Brain microvascular endothelial cell (primary cell): ENCODE data around the gene NFE2.

Source experiments
- DNase-seq: peaks from one replicate; pipeline ENCODE4 v3.0.0-alpha.2; 2020
- H3K27ac ChIP-seq: fragments of 250-450 bp; sonication (Bioruptor Pico); 2 replicates; pipeline ENCODE4 v1.5.1; 2020; ENCODE audit warnings: mild to moderate bottlenecking, moderate library complexity
- H3K27me3 ChIP-seq: fragments of 250-450 bp; sonication (Bioruptor Pico); replicated peaks from 2 replicates; pipeline ENCODE4 v1.5.1; 2020; ENCODE audit warnings: mild to moderate bottlenecking
- H3K36me3 ChIP-seq: fragments of 250-450 bp; sonication (Bioruptor Pico); replicated peaks from 2 replicates; pipeline ENCODE4 v1.5.1; 2020; ENCODE audit warnings: mild to moderate bottlenecking
- H3K4me3 ChIP-seq: 2 replicates; pipeline ENCODE4 v1.5.1; 2011; ENCODE audit warnings: low read depth, mild to moderate bottlenecking, control low read depth, low read length, moderate library complexity
- in situ Hi-C: cut with HindIII; loops from 2 replicates; pipeline ENCODE4 v1.10.0; 2017; ENCODE audit warnings: low sequenced_read_pairs, low pct_ligation_motif_present
- TF ChIP-seq, protein P1 (sequence below): IDR thresholded peaks from 2 replicates; pipeline ENCODE4 v1.5.1; 2011; ENCODE audit warnings: low read depth, mild to moderate bottlenecking, moderate library complexity, low read length, control low read depth, inconsistent platforms; ENCODE audit errors: missing control alignments

The NFE2 gene

DNA sequence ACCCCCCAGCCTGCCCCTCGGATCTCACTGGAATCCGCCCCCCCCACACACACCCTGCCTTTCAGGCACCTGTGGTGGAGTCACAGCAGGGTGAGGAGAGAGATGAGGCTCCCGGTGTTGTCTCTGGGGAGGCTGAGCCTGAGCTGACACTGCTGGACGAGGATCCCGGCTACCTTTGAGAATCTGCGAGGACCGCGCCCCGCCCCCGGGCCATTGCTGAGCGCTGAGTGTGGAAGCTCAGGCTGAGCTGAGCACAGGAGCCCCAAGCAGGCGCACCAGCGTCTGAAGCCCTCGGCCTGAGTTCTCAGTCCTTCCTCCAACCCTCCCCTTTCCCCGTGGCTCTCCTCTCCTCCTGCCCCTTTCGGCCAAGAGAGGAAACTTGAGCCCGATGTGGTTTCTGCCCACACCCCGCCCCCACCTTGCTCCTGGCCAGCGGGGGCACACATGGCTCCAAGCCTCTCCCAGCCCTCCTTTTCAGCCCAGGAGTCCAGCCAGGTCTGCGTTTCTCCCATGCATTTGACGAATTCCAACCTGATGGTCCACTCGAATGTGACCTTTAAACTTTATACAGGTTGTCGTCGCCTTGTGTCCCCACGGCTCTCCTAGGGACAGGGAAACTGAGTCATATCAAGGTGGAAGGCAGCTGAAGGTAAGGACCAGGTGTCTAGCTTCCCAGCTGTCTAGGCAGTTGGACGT is at the start of gene NFE2:
Gene NFE2, minus strand, starts transcription at position 284 of the 696 bp plus-strand sequence. CDS start 5,767 bp downstream, outside the sequence.
- TF ChIP-seq, protein P1, sequence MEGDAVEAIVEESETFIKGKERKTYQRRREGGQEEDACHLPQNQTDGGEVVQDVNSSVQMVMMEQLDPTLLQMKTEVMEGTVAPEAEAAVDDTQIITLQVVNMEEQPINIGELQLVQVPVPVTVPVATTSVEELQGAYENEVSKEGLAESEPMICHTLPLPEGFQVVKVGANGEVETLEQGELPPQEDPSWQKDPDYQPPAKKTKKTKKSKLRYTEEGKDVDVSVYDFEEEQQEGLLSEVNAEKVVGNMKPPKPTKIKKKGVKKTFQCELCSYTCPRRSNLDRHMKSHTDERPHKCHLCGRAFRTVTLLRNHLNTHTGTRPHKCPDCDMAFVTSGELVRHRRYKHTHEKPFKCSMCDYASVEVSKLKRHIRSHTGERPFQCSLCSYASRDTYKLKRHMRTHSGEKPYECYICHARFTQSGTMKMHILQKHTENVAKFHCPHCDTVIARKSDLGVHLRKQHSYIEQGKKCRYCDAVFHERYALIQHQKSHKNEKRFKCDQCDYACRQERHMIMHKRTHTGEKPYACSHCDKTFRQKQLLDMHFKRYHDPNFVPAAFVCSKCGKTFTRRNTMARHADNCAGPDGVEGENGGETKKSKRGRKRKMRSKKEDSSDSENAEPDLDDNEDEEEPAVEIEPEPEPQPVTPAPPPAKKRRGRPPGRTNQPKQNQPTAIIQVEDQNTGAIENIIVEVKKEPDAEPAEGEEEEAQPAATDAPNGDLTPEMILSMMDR = no peak
- DNase-seq = peak; percentile 60
- H3K27ac ChIP-seq = no peak within 1 kb of the TSS
- in situ Hi-C loops = no loop called here
- H3K27me3 ChIP-seq = peaks cover 27% of the 10 kb centered on the region
- no peaks in the 10 kb centered on the region for H3K36me3 ChIP-seq
- H3K4me3 ChIP-seq = peak within 1 kb of the TSS; percentile 26

DNA sequence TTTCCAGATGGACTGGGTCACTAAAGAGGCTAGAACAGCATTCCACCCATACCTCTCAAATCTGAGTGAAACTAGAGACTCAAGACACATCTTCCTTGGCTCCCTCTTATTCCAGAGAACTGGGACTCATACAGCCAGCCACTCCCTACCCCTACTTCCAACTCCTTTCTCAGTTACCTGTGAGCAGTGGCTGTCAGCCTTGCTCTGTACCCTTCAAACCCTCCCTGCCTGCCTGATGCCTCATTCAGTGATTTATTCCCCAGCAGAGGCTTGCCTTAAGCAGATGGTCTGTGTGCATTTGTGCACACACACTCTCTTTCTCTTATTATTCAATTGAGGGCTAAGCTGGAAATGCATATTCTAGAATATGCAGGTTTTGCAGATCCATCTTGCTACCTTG is 48.9 kb upstream of the NFE2 start:
- in situ Hi-C loops = no loop called here
- no peak overlapping the region for H3K4me3 ChIP-seq
- H3K27ac ChIP-seq = no peak overlapping the region
- no peaks in the 10 kb centered on the region for H3K27me3 ChIP-seq
- H3K36me3 ChIP-seq = peaks cover 48% of the 10 kb centered on the region
- DNase-seq = no peak
- TF ChIP-seq, protein P1 = no peak

DNA sequence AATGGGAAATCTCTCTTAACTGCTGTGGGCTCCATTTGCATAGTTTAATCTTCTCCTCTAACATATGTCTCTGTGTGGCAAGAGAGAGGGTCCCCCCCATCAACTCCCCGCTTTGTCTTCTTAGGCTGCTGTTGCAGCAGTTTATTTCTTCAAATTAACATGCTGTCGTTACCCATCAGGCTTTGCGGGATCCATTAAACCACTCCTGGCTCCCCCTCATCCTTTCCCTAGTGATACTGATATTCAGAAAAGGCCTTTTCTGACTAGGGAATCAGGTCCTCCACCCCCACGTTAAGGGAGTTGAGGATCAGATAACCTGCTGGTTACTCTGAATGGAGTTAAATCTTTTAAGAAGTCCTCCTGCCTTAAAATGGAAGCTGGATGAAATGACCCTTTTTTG is 48.2 kb upstream of the NFE2 start:
- Histone ChIP-seq H3K27ac (no peak overlapping the region), H3K36me3 (peaks cover 53% of the 10 kb centered on the region), H3K4me3 (no peak overlapping the region), H3K27me3 (no peaks in the 10 kb centered on the region)
- no peak for DNase-seq
- TF ChIP-seq, protein P1 = no peak
- in situ Hi-C loops = no loop called here

DNA sequence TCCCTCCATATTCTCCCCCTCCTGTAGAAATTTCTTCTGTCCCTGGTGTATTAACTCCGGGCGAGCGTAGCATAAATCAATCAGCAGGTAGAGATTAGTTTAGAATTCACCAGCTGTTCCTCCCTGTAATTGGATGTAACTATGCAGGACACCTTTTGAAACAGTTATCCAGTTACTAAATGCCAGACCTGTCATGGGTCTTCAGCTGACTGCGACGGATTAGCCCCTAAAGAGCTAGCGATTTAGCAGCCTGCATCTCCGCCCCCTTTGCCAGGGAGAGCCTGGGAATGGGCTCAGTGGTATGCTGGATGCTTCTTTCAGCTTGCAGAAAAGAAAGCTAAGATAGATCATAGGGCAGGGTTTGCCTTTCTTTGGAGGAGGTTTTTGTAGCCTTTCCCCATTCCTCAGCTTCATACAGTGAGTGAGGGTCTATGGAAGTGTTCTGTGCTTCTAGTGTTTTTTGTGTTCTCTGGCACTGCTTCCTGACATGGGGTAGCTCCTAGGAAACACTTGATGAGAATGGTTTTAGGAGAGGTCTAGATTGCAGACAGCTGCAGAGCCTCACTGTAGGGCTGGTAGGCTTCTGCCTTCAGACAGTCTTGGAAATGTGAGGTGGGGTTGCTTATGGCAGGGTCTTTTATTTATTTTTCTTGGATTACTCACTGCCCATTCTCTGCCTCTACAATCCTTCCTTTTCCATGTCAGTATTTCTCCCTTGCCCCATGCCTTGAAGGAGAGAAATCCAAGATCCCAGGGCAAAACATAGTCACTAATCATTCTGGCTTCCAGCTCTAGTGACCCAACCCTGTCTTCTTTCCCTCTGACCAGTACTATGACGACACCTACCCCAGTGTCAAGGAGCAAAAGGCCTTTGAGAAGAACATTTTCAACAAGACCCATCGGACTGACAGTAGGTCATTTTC is 40.8 kb upstream of the NFE2 start:
- Histone ChIP-seq H3K4me3 (no peak overlapping the region), H3K27me3 (no peaks in the 10 kb centered on the region), H3K36me3 (peaks cover 48% of the 10 kb centered on the region), H3K27ac (no peak overlapping the region)
- in situ Hi-C loops = no loop called here
- DNase-seq = no peak
- TF ChIP-seq, protein P1 = no peak

DNA sequence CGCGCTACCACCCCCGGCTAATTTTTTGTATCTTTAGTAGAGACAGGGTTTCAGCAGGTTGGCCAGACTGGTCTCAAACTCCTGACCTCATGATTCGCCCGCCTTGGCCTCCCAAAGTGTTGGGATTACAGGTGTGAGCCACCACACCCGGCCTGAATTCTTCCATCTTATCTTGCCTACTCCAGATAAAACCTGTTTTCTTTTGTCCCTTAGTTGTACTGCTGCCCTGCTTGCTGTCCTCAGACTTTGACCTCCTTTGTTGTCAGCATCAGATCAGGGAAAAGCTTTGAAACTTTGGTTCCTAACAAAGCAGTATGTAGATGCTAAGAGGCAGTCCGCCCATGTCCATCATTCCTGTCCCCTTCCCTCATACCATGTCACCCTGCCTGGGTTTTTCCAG is 40.0 kb upstream of the NFE2 start:
- no peak overlapping the region for H3K4me3 ChIP-seq
- in situ Hi-C loops = no loop called here
- no peak overlapping the region for H3K27ac ChIP-seq
- DNase-seq = no peak
- H3K27me3 ChIP-seq = no peaks in the 10 kb centered on the region
- H3K36me3 ChIP-seq = peaks cover 43% of the 10 kb centered on the region
- TF ChIP-seq, protein P1 = no peak
